WTC11 (cell line): Measurements from ENCODE around the gene MRPS18A. TPM values are rescaled to one million over a fixed set of nuclear protein-coding genes. Genes with fewer than 3 reads are reported as not detected.

ENCODE experiments used
- ATAC-seq: fragments of 200-7000 bp; cut with Tn5 transposase; 2 replicates; pipeline ENCODE4 v1.10.0; 2021; ENCODE audit warnings: mild to moderate bottlenecking, moderate library complexity
- Bru-seq: library from RNA; stranded (reverse); fragments of 400-500 nt; gene quantifications from one replicate; lab custom pipeline; 2021; lab: Mats Ljungman, UMichigan
- CTCF ChIA-PET: fragments of 300-600 bp; sonication (Branson Sonifier 250); formaldehyde crosslinking; loops from one replicate; lab custom pipeline; 2021; ENCODE audit warnings: antibody characterized with exemption; lab: Charles Lee
- POLR2A ChIA-PET: fragments of 350-600 bp; sonication (Branson Sonifier 250); formaldehyde crosslinking; loops from one replicate; lab custom pipeline; 2021; ENCODE audit warnings: antibody characterized with exemption; lab: Charles Lee
- DNase-seq: peaks from one replicate; pipeline ENCODE4 v3.0.0; 2021; ENCODE audit warnings: low spot score
- H3K27ac Mint-ChIP-seq: 2 replicates; pipeline ENCODE4 v1.8.0; 2021; ENCODE audit warnings: mixed read lengths
- H3K27me3 Mint-ChIP-seq: 2 replicates; pipeline ENCODE4 v1.8.0; 2021; ENCODE audit warnings: low read depth, mild to moderate bottlenecking, moderate library complexity, mixed read lengths
- H3K36me3 Mint-ChIP-seq: 2 replicates; pipeline ENCODE4 v1.8.0; 2021; ENCODE audit warnings: mixed read lengths
- H3K4me1 Mint-ChIP-seq: 2 replicates; pipeline ENCODE4 v1.8.0; 2022; ENCODE audit warnings: mixed read lengths
- H3K4me3 Mint-ChIP-seq: 2 replicates; pipeline ENCODE4 v1.8.0; 2021; ENCODE audit warnings: mild to moderate bottlenecking, moderate library complexity, mixed read lengths
- H3K9me3 Mint-ChIP-seq: 2 replicates; pipeline ENCODE4 v1.8.0; 2021; ENCODE audit warnings: mixed read lengths
- CREB1 ChIP-seq: sonication (generic); formaldehyde crosslinking; IDR thresholded peaks from 2 replicates; pipeline ENCODE4 v1.8.0; 2023; ENCODE audit warnings: mild to moderate bottlenecking, missing genetic modification reagents
- CREM ChIP-seq: sonication (generic); formaldehyde crosslinking; IDR thresholded peaks from 2 replicates; pipeline ENCODE4 v1.8.1; 2022; ENCODE audit warnings: mild to moderate bottlenecking, missing genetic modification reagents, moderate library complexity
- FOXK1 ChIP-seq: sonication (generic); formaldehyde crosslinking; IDR thresholded peaks from 2 replicates; pipeline ENCODE4 v1.8.0; 2022; ENCODE audit warnings: mild to moderate bottlenecking, moderate library complexity, missing genetic modification reagents
- GABPB1 ChIP-seq: sonication (generic); formaldehyde crosslinking; IDR thresholded peaks from 2 replicates; pipeline ENCODE4 v1.8.1; 2023; ENCODE audit warnings: mild to moderate bottlenecking, missing genetic modification reagents
- GTF2I ChIP-seq: fragments of 250-450 bp; sonication (Bioruptor Pico); conservative IDR thresholded peaks from 2 replicates; pipeline ENCODE4 v1.4.0; 2021; ENCODE audit warnings: mild to moderate bottlenecking
- IRF2 ChIP-seq: sonication (generic); formaldehyde crosslinking; IDR thresholded peaks from 2 replicates; pipeline ENCODE4 v1.8.0; 2022; ENCODE audit warnings: low read depth, missing genetic modification reagents, borderline replicate concordance
- MXD4 ChIP-seq: fragments of 250-450 bp; sonication (Bioruptor Pico); IDR thresholded peaks from 2 replicates; pipeline ENCODE4 v1.8.0; 2021; ENCODE audit warnings: mild to moderate bottlenecking, moderate library complexity, borderline replicate concordance
- NR1H2 ChIP-seq: sonication (generic); formaldehyde crosslinking; IDR thresholded peaks from 2 replicates; pipeline ENCODE4 v1.9.0; 2021; ENCODE audit warnings: mild to moderate bottlenecking, moderate library complexity, missing genetic modification reagents
- NR3C1 ChIP-seq: sonication (generic); formaldehyde crosslinking; conservative IDR thresholded peaks from 2 replicates; pipeline ENCODE4 v1.8.1; 2023; ENCODE audit warnings: low read depth, mild to moderate bottlenecking, missing genetic modification reagents
- RORB ChIP-seq: fragments of 250-450 bp; sonication (Bioruptor Pico); IDR thresholded peaks from 2 replicates; pipeline ENCODE4 v1.9.0; 2021; ENCODE audit warnings: mild to moderate bottlenecking
- SMAD3 ChIP-seq: sonication (generic); formaldehyde crosslinking; IDR thresholded peaks from 2 replicates; pipeline ENCODE4 v1.8.0; 2022; ENCODE audit warnings: missing genetic modification reagents, mild to moderate bottlenecking, borderline replicate concordance
- TEAD1 ChIP-seq: sonication (generic); formaldehyde crosslinking; IDR thresholded peaks from 2 replicates; pipeline ENCODE4 v1.8.0; 2022; ENCODE audit warnings: mild to moderate bottlenecking, missing genetic modification reagents
- TEAD4 ChIP-seq: sonication (generic); formaldehyde crosslinking; IDR thresholded peaks from 2 replicates; pipeline ENCODE4 v1.8.0; 2022; ENCODE audit warnings: mild to moderate bottlenecking, missing genetic modification reagents
- TP53 ChIP-seq: sonication (generic); formaldehyde crosslinking; IDR thresholded peaks from 2 replicates; pipeline ENCODE4 v1.8.1; 2023; ENCODE audit warnings: mild to moderate bottlenecking, missing genetic modification reagents
- ZNF423 ChIP-seq: fragments of 250-450 bp; sonication (Bioruptor Pico); IDR thresholded peaks from 2 replicates; pipeline ENCODE4 v2.1.2; 2022; ENCODE audit warnings: mild to moderate bottlenecking, moderate library complexity
- long read RNA-seq, 3 experiments: library from RNA in 1 of 3; library from capped mRNA in 1 of 3; library from polyadenylated mRNA in 1 of 3; unstranded in 2 of 3; stranded (forward) in 1 of 3; transcript quantifications; one replicate each; pipeline ENCODE4 v2.0.0, GENCODE V29; 2021
- total RNA-seq: library from RNA; stranded (reverse); gene quantifications from 3 replicates; pipeline ENCODE4 v1.2.3, GENCODE V29; 2021
- TF ChIP-seq, protein P1 (sequence below): fragments of 250-450 bp; sonication (Bioruptor Pico); IDR thresholded peaks from 2 replicates; pipeline ENCODE4 v1.9.0; 2021; ENCODE audit warnings: mild to moderate bottlenecking
- TF ChIP-seq, protein P2 (sequence below): sonication (generic); formaldehyde crosslinking; IDR thresholded peaks from 2 replicates; pipeline ENCODE4 v1.8.0; 2023; ENCODE audit warnings: missing genetic modification reagents
- TF ChIP-seq, protein P3 (sequence below): fragments of 250-450 bp; sonication (Bioruptor Pico); conservative IDR thresholded peaks from 2 replicates; pipeline ENCODE4 v1.9.0; 2021; ENCODE audit warnings: mild to moderate bottlenecking
- TF ChIP-seq, protein P4 (sequence below): fragments of 250-450 bp; sonication (Bioruptor Pico); IDR thresholded peaks from 2 replicates; pipeline ENCODE4 v1.9.0; 2021; ENCODE audit warnings: mild to moderate bottlenecking
- TF ChIP-seq, protein P5 (sequence below): fragments of 250-450 bp; sonication (Bioruptor Pico); IDR thresholded peaks from 2 replicates; pipeline ENCODE4 v1.9.0; 2021; ENCODE audit warnings: moderate library complexity, mild to moderate bottlenecking, inconsistent platforms, borderline replicate concordance
- TF ChIP-seq, protein P6 (sequence below): sonication (generic); formaldehyde crosslinking; IDR thresholded peaks from 2 replicates; pipeline ENCODE4 v1.8.0; 2023; ENCODE audit warnings: missing genetic modification reagents, mild to moderate bottlenecking, borderline replicate concordance

Gene MRPS18A
- total RNA-seq (58.6 to 61.6 TPM (median 59.1 TPM) in 3 replicates), Bru-seq, nascent RNA (percentile 90 among the genes with signal in this experiment)
- long read RNA-seq, experiment 1, transcript MRPS18A-202 (6 exons, 1,062 nt) = major isoform, 128 of 149 reads
- long read RNA-seq, experiment 1, transcript MRPS18A-201 (5 exons, 785 nt) = minor isoform, 5 of 149 reads
- long read RNA-seq, experiment 1, partial matches to known transcripts = 3 of 149 reads
- long read RNA-seq, experiment 1, other reads (novel, unspliced or antisense) = 11 of 149 reads
- long read RNA-seq, experiment 2, transcript MRPS18A-202 (6 exons, 1,062 nt) = major isoform, 64 of 87 reads
- long read RNA-seq, experiment 2, partial matches to known transcripts = 10 of 87 reads
- long read RNA-seq, experiment 2, other reads (novel, unspliced or antisense) = 12 of 87 reads
- long read RNA-seq, experiment 3, transcript MRPS18A-203 (5 exons, 803 nt) = minor isoform, 5 of 259 reads
- long read RNA-seq, experiment 3, transcript MRPS18A-201 (5 exons, 785 nt) = minor isoform, 10 of 259 reads
- long read RNA-seq, experiment 3, transcript MRPS18A-202 (6 exons, 1,062 nt) = major isoform, 212 of 259 reads
- long read RNA-seq, experiment 3, partial matches to known transcripts = 18 of 259 reads
- long read RNA-seq, experiment 3, other reads (novel, unspliced or antisense) = 14 of 259 reads

DNA sequence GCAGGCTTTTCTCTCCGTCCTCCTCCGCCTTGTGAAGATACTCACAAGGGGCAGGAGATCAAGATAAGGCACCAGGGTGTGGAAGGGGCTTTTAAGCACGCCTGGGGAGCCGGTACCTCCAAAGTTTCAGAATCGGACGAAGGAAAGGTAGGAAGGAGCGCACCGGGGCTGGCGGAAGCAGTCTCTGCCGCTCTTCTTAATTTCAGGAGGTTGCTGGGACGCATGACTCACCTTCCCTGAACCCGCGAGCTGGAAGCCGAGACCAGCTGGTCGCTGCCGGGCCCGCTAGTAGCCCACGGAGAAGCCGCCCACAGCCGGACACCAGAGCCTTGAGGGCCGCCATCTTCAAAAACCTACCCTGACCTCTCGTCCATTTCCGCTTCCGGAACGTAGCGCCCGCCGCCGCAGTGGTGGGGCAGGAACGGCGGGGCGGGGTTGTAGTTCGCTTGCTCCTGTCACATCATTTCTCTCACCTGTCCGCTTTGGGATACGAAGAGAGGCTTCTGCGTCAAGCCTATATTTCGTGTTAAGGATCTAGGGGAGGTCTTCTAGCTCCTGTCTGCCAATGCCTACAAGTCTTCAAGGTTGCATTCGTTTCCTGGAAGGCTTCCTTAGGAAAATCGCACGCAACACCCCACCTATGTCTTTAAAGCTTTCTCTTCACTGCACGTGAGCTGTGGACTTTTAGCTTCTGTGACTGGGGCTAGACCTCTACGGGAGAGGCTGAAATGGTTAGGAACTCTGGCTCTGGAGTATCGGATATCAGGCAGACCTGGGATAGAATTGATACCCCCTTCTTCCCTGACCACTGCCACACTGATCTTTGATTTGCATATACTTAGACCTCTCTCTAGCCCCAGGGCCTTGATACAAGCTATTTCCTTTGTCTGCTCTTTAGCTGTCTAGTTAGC is at the start of gene MRPS18A:
Gene MRPS18A (minus strand): TSS at position 355 of the 911 bp plus-strand sequence. CDS start 12 bp downstream, at position 343.
- ChIA-PET CTCF (interaction anchor here (0.5 to 1.7 kb wide), 7 partner anchors 21 to 391 kb away, joined by 3 to 8 read pairs (median 5); partner anchors contain the start of gene VEGFA), POLR2A (interaction anchor here (0.9 kb wide), 1 partner anchor 18 kb away, joined by 3 read pairs; no protein-coding TSS in a partner anchor)
- Mint-ChIP-seq H3K27me3 (no peaks in the 10 kb centered on the region), H3K4me3 (peak within 1 kb of the TSS; percentile 95), H3K9me3 (no peaks in the 10 kb centered on the region), H3K27ac (peak within 1 kb of the TSS; percentile 66), H3K36me3 (no peaks in the 10 kb centered on the region; the same call in 1 of the 2 replicates), H3K4me1 (peaks cover 24% of the 10 kb centered on the region)
- ATAC-seq = peak; percentile 98
- peak; percentile 84 for DNase-seq
- no peak for TF ChIP-seq MXD4 (CRISPR knock-in tag)
- TF ChIP-seq, protein P1, sequence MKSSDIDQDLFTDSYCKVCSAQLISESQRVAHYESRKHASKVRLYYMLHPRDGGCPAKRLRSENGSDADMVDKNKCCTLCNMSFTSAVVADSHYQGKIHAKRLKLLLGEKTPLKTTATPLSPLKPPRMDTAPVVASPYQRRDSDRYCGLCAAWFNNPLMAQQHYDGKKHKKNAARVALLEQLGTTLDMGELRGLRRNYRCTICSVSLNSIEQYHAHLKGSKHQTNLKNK (CRISPR knock-in tag) = no peak
- no peak for TF ChIP-seq TEAD4
- TF ChIP-seq, protein P2, sequence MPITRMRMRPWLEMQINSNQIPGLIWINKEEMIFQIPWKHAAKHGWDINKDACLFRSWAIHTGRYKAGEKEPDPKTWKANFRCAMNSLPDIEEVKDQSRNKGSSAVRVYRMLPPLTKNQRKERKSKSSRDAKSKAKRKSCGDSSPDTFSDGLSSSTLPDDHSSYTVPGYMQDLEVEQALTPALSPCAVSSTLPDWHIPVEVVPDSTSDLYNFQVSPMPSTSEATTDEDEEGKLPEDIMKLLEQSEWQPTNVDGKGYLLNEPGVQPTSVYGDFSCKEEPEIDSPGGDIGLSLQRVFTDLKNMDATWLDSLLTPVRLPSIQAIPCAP (CRISPR knock-in tag) = no peak
- TF ChIP-seq, protein P3, sequence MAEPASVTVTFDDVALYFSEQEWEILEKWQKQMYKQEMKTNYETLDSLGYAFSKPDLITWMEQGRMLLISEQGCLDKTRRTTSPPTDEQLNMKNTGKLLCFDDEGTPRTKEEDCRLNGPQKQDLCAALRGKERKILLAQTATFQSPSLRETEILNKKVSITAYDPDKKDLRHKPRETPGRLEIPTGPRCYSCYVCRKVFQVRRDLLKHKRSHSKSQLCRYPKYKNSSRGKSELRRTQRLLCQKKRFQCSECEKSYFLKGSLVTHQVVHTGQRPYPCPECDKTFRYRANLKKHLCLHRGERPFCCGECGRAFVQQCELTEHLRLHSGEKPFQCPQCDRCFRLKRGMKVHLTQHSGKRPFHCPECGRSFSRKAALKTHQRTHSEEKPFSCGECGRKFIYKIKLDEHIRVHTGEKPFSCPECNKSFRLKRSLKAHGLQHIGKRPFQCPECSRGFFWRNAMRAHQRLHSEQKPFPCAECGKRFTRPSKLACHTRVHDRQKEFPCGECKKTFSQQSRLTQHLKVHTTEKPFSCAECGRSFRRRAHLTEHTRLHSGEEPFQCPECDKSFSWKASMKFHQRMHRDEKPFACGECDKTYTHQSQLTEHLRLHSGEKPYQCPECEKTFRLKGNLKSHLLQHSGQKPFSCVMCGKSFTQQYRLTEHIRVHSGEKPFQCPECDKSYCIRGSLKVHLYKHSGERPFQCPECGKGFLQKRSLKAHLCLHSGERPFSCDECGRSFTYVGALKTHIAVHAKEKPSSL (CRISPR knock-in tag) = no peak
- no peak for TF ChIP-seq TP53 (CRISPR knock-in tag)
- no peak for TF ChIP-seq SMAD3 (CRISPR knock-in tag)
- TF ChIP-seq GTF2I = no peak; the same call in 1 of the 2 replicates
- TF ChIP-seq FOXK1 (CRISPR knock-in tag) = 0 out of 2 replicates have a peak, but pooled peaks have one; percentile 52
- TF ChIP-seq, protein P4, sequence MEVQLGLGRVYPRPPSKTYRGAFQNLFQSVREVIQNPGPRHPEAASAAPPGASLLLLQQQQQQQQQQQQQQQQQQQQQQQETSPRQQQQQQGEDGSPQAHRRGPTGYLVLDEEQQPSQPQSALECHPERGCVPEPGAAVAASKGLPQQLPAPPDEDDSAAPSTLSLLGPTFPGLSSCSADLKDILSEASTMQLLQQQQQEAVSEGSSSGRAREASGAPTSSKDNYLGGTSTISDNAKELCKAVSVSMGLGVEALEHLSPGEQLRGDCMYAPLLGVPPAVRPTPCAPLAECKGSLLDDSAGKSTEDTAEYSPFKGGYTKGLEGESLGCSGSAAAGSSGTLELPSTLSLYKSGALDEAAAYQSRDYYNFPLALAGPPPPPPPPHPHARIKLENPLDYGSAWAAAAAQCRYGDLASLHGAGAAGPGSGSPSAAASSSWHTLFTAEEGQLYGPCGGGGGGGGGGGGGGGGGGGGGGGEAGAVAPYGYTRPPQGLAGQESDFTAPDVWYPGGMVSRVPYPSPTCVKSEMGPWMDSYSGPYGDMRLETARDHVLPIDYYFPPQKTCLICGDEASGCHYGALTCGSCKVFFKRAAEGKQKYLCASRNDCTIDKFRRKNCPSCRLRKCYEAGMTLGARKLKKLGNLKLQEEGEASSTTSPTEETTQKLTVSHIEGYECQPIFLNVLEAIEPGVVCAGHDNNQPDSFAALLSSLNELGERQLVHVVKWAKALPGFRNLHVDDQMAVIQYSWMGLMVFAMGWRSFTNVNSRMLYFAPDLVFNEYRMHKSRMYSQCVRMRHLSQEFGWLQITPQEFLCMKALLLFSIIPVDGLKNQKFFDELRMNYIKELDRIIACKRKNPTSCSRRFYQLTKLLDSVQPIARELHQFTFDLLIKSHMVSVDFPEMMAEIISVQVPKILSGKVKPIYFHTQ (CRISPR knock-in tag) = no peak
- TF ChIP-seq CREB1 = no peak
- TF ChIP-seq, protein P5, sequence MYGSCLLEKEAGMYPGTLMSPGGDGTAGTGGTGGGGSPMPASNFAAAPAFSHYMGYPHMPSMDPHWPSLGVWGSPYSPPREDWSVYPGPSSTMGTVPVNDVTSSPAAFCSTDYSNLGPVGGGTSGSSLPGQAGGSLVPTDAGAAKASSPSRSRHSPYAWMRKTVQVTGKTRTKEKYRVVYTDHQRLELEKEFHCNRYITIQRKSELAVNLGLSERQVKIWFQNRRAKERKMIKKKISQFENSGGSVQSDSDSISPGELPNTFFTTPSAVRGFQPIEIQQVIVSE (CRISPR knock-in tag) = no peak
- TF ChIP-seq IRF2 (CRISPR knock-in tag) = no peak
- TF ChIP-seq CREM (CRISPR knock-in tag) = no peak
- TF ChIP-seq NR1H2 (CRISPR knock-in tag) = no peak
- TF ChIP-seq RORB (CRISPR knock-in tag) = no peak
- TF ChIP-seq, protein P6, sequence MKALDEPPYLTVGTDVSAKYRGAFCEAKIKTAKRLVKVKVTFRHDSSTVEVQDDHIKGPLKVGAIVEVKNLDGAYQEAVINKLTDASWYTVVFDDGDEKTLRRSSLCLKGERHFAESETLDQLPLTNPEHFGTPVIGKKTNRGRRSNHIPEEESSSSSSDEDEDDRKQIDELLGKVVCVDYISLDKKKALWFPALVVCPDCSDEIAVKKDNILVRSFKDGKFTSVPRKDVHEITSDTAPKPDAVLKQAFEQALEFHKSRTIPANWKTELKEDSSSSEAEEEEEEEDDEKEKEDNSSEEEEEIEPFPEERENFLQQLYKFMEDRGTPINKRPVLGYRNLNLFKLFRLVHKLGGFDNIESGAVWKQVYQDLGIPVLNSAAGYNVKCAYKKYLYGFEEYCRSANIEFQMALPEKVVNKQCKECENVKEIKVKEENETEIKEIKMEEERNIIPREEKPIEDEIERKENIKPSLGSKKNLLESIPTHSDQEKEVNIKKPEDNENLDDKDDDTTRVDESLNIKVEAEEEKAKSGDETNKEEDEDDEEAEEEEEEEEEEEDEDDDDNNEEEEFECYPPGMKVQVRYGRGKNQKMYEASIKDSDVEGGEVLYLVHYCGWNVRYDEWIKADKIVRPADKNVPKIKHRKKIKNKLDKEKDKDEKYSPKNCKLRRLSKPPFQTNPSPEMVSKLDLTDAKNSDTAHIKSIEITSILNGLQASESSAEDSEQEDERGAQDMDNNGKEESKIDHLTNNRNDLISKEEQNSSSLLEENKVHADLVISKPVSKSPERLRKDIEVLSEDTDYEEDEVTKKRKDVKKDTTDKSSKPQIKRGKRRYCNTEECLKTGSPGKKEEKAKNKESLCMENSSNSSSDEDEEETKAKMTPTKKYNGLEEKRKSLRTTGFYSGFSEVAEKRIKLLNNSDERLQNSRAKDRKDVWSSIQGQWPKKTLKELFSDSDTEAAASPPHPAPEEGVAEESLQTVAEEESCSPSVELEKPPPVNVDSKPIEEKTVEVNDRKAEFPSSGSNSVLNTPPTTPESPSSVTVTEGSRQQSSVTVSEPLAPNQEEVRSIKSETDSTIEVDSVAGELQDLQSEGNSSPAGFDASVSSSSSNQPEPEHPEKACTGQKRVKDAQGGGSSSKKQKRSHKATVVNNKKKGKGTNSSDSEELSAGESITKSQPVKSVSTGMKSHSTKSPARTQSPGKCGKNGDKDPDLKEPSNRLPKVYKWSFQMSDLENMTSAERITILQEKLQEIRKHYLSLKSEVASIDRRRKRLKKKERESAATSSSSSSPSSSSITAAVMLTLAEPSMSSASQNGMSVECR (CRISPR knock-in tag) = no peak
- no peak for TF ChIP-seq ZNF423 (CRISPR knock-in tag)
- TF ChIP-seq GABPB1 = peak; percentile 52; the same call in 1 of the 2 replicates
- no peak for TF ChIP-seq NR3C1 (CRISPR knock-in tag)
- 0 out of 2 replicates have a peak, but pooled peaks have one; percentile 51 for TF ChIP-seq TEAD1 (CRISPR knock-in tag)
